Urothelium cell line (cell line): ENCODE measurements around the gene CCSER1.
"Not testable (repeated sequence)": the region's sequence is repeated elsewhere in the genome, so short reads cannot be mapped to it uniquely, and the experiment has no call there.

Source experiments
- DNase-seq: peaks from one replicate; pipeline ENCODE4 v3.0.0; 2011; ENCODE audit warnings: low spot score, mixed read lengths
- FAIRE-seq: peaks from 2 replicates; lab custom pipeline; 2011; peaks lifted over from hg19 to GRCh38; lab: Jason Lieb, UNC

Gene CCSER1

GRCh38 chr4:91436556-91436955, 1309.4 kb downstream of the CCSER1 start:
- no peak for FAIRE-seq
- no peak for DNase-seq

DNA sequence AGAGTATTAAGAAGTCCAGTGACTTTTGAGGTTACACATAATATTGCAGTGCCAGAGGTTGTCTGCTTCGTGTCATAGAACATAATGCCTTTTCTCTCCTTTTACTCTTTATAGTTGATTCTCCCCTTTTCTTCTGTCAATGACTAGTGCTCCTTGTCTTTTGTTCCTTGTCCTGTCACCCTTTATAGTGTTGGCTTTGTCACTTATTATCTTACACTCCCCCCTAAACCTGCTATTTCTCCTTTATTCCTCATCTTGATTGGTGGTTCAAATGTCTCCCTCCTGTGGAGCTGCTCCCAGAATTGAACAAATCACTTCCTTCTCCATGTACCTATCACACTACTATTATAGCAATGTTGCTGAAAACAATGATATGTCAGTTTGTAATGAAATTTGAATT, 1320.0 kb downstream of the CCSER1 start:
- FAIRE-seq (no peak), DNase-seq (no peak)

DNA sequence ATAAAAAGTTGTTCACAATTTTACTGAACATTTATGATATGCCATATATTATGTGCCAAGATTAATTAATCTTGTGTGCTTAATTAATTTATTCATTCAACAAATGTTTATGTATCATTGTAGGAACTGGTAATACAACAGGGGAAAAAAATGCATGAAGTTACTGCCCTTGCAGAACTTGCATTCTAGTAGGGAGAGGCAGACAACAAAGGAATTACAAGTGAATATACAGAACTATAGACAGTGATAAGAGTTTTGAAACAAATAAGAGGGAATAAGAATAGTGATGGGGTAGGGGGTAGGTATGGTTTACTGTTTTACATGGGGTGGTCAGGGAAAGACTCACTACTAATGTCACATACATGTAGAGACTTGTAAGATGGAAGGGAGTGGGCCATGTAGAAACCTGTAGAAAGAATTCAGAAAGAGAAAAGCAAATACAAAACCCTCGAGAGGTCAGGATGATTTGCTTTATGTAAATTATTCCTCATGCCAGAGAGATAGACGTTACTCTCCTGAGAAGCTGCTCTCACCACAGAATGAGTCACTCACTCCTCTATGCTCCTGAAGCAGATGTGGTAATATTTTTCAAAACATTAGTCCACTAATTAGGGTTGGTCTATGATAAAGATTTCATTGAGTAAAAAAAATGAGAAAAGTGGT, 1321.6 kb downstream of the CCSER1 start:
- DNase-seq (peak; percentile 50), FAIRE-seq (no peak)

- FAIRE-seq: no peak
- DNase-seq: no peak
Measured at GRCh38 chr4:91454111-91454510, 1326.9 kb downstream of the CCSER1 start.

DNA sequence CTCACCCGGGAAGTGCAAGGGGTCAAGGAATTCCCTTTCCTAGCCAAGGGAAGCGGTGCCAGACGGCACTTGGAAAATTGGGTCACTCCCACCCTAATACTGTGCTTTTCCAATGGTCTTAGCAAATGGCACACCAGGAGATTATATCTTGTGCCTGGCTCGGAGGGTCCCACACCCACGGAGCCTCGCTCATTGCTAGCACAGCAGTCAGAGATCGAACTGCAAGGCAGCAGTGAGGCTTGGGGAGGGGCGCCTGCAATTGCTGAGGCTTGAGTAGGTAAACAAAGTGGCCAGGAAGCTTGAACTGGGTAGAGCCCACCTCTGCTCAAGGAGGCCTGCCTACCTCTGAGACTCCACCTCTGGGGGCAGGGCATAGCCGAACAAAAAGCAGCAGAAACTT, 1335.4 kb downstream of the CCSER1 start:
- not testable (repeated sequence) for FAIRE-seq, DNase-seq

GRCh38 chr4:91470671-91471070, 1343.5 kb downstream of the CCSER1 start:
- DNase-seq (no peak), FAIRE-seq (no peak)

DNA sequence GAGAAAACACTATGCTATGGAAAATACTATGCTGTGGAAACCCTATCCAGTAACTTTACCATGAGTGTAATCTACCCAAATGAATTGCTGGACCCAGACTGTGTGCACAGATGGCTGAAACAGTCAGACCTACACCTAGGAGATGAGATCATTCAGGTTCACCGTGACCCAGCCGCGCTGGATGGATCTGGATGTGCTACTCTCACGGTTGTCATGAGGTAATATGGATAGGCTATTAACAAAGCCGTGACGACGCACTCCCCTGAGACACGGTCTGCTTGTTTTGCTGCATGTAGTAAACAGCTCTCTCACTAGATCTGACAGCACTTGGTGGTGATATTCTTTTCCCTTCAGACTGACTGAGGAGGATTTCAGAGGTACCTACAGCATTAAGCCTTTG, 1344.1 kb downstream of the CCSER1 start:
- DNase-seq: no peak
- FAIRE-seq: no peak

DNA sequence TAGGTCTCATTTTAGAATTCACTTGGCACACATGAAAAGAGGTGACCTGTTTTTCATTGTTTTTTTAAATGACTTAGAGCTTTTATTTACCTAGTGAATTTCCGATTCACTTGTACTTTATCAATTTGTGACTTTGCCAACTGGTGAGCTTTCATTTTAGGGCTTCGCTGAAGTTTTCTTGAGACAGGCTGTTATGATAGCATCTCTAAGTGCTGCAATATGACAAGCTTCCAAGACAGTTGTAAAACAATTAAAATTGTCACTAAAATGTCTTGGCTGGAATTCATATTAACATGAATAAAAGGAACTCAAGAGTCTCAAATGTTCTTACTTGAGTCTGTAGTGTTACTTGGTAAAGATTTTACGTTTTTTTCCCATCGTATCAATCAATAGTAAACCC, 1344.9 kb downstream of the CCSER1 start:
- no peak for DNase-seq
- FAIRE-seq: no peak

- DNase-seq (no peak), FAIRE-seq (no peak)
Measured at GRCh38 chr4:91485415-91485814, 1358.2 kb downstream of the CCSER1 start.

- DNase-seq (no peak), FAIRE-seq (no peak)
Measured at GRCh38 chr4:91488946-91489345, 1361.8 kb downstream of the CCSER1 start.

DNA sequence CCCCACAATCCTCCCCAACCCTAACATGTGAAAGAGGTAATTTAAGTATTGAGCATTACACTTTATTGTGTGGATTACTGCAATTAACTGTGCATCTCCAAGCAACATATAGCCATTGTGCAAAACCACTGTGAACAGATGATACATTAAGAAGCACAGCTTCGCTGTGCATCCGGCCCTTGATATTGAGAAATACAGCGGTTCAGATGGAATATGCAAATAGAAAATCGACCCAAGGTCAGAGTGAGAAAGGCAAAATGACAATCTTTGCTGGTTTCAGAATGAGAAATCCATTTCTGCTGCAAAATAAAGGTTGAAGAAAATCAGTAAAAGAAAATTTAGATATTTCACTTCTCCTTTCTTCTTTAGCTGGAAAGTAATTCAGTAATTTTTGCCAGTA, 1370.7 kb downstream of the CCSER1 start:
- DNase-seq (no peak), FAIRE-seq (no peak)

DNA sequence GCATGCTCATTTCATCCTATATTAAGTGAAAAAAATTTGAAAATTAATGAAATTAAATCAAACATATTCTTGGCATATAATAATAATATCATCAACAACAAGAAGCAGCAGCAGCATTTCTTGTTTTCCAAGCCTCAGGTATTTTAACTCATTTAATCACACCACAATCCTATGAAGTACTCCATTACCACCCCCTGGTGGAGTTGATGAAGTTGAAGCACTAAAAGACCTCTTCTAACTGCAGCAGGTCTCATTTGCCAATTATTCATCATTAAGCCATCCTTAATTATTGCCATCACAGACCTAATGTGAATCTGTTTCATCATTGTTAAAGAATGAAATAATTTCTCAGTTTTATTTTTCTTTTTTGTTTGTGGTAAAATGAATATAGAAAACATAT, 1375.2 kb downstream of the CCSER1 start:
- peak; percentile 4 for DNase-seq

GRCh38 chr4:91513326-91513725, 1386.1 kb downstream of the CCSER1 start:
- no peak for DNase-seq
- FAIRE-seq: no peak

More for the DNA sequence above, 1375.2 kb downstream of the CCSER1 start:
- no peak for FAIRE-seq

DNA sequence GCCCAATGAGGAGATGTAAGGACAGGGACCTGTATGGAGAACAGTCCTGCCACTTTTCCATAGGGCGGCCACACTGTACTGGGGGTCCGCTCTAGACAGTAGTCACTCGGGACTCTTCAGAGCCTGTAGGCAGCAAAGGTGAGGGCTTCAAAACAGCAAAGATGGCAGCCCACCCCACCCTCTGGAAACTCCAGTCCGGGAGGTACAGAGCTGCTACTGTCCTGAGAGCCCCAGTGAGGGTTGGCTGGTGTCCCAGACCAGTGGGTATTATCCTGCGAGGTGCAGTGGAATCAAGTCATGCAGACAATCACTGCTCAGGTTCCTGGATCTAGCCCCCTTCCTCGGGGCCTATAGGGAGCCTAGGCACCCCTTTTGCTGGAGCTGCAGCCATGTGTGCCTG, 1392.0 kb downstream of the CCSER1 start:
- DNase-seq: no peak
- FAIRE-seq: no peak

GRCh38 chr4:91525621-91526020, 1398.4 kb downstream of the CCSER1 start:
- FAIRE-seq (no peak), DNase-seq (no peak)

DNA sequence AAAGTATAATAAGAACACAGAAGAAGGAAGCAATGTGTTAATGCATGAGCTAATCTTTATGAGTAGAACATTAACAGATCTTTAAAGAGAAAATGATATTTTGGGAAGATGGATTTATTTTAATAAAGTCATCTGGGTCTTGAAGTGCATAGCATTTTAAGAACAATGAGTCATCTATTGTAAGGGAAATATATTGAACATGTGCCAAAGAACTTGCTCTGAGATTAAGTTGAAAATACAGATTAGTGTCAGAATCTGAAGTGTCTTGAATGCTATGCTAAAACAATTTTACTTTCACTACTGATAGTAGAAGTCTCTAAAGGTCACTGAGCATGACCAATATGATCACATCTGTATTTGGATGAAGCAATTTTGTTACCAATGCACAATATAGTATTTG, 1399.9 kb downstream of the CCSER1 start:
- FAIRE-seq (no peak), DNase-seq (no peak)

- no peak for DNase-seq
- no peak for FAIRE-seq
Measured at GRCh38 chr4:91567594-91567993, 1440.4 kb downstream of the CCSER1 start.

- DNase-seq: no peak
- FAIRE-seq: no peak
Measured at GRCh38 chr4:91577864-91578263, 1450.7 kb downstream of the CCSER1 start.

DNA sequence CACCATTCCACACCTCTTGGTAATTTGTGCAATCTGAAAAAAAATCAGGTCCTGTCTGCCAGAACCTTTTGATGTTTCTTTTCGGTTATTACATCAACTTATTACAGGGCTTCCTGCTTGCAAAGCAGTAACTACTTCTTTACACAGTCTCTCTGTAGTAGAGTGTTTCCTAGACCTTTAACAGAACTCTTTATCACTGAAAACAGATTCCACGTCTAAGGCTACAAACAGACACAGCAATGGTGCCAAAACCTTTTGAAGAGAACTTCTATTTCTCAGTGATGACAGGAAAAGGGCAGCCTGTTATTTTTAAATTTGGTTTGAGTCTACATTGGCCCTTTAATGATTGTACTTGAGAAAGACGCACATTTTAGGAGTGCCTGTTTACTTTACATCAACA, 1463.1 kb downstream of the CCSER1 start:
- FAIRE-seq: no peak
- DNase-seq: no peak

GRCh38 chr4:91592125-91592524, 1464.9 kb downstream of the CCSER1 start:
- FAIRE-seq: no peak
- no peak for DNase-seq

DNA sequence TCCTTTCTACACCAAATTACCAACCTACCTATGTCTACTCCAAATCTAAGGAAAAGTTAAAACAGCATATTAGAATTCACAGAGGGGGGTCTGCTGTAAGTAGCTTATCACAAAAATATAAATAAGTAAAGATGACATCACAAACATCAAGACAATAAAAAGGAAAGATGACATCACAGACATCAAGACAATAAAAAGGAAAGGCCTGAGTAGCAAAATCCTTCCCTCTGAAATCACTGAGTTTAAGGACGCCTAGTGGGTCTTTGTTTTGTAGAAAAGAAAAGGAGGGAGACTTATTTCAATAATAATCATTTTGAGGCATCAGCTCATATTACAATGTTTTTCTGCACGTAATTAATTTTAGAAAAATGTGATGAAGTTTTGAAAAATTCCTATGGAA, 1469.5 kb downstream of the CCSER1 start:
- FAIRE-seq (no peak), DNase-seq (no peak)

DNA sequence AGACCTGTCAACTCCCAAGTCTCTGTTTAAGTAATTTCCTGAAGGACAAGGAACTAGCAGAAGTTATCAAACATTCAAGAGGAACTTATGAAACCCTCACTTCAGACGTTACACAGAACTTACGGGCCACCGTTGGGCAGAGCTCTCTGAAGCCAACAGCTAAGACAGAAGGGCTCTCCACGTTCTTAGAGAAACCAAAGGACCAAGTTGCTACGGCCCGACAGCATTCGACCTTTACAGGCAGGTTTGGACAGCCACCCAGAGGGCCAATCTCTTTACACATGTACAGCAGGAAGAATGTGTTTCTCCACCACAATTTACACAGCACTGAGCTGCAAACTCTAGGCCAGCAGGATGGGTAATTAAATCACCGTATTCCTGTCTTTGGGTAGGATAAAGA, 1471.5 kb downstream of the CCSER1 start:
- no peak for DNase-seq
- FAIRE-seq: no peak

GRCh38 chr4:91600301-91600700, 1473.1 kb downstream of the CCSER1 start:
- FAIRE-seq: no peak
- DNase-seq: no peak
